Epidermal melanocyte (primary cell): ENCODE data around the gene GIPR.
"Not testable (repeated sequence)": the region's sequence is repeated elsewhere in the genome, so short reads cannot be mapped to it uniquely, and the experiment has no call there.

ENCODE experiments used
- DNase-seq: peaks from one replicate; pipeline ENCODE4 v3.0.0; 2011; ENCODE audit warnings: low spot score; ENCODE audit not compliant: insufficient read length

The GIPR gene

GRCh38 chr19:45667620-45668341 is at the start of gene GIPR:
GIPR (plus strand) TSS chr19:45668221; CDS start chr19:45669521, 1,300 bp downstream.
- no peak for DNase-seq

- DNase-seq: peak; percentile 3
Observed at GRCh38 chr19:45621389-45621788, 46.6 kb upstream of the GIPR start.

GRCh38 chr19:45621976-45622503 is 46.0 kb upstream of the GIPR start:
- DNase-seq: peak; percentile 15

GRCh38 chr19:45623984-45624383 is 44.0 kb upstream of the GIPR start:
- peak; percentile 8 for DNase-seq

- DNase-seq: not testable (repeated sequence)
Observed at GRCh38 chr19:45628219-45628618, 39.8 kb upstream of the GIPR start.

GRCh38 chr19:45629704-45630103 is 38.3 kb upstream of the GIPR start:
- DNase-seq: no peak

- DNase-seq: peak; percentile 27
Observed at GRCh38 chr19:45630463-45630862, 37.6 kb upstream of the GIPR start.

GRCh38 chr19:45632468-45633196 is 35.4 kb upstream of the GIPR start:
- DNase-seq: peak; percentile 93

- DNase-seq: no peak
Observed at GRCh38 chr19:45636275-45636674, 31.7 kb upstream of the GIPR start.

GRCh38 chr19:45636902-45637301 is 31.1 kb upstream of the GIPR start:
- DNase-seq: no peak

- DNase-seq: peak; percentile 31
Observed at GRCh38 chr19:45637890-45638667, 29.9 kb upstream of the GIPR start.

- peak; percentile 60 for DNase-seq
Observed at GRCh38 chr19:45638930-45639729, 28.9 kb upstream of the GIPR start, which contains the start of gene EML2. EML2 (minus strand) TSS chr19:45639397; CDS start chr19:45639376, 21 bp downstream.

GRCh38 chr19:45640849-45641273 is 27.2 kb upstream of the GIPR start:
- no peak for DNase-seq

GRCh38 chr19:45641274-45642105 is 26.5 kb upstream of the GIPR start:
- DNase-seq: peak; percentile 66

GRCh38 chr19:45643024-45643926 is 24.7 kb upstream of the GIPR start:
- DNase-seq: peak; percentile 95

- no peak for DNase-seq
Observed at GRCh38 chr19:45643927-45644771, 23.9 kb upstream of the GIPR start.

- no peak for DNase-seq
Observed at GRCh38 chr19:45645068-45645630, 22.9 kb upstream of the GIPR start.
